Activated CD8-positive, alpha-beta memory T cell treated with anti-CD3 and anti-CD28 coated beads, Interleukin-2, amount 10 ng/mL, durations not matched to agents 7 days and 5 days (primary cell): Measurements from ENCODE around the gene TDP1. TPM values are rescaled to one million over a fixed set of nuclear protein-coding genes. Genes with fewer than 3 reads are reported as not detected.

Experiments
- ATAC-seq: fragments of 150-1000 bp; cut with Tn5 transposase; one replicate; pipeline ENCODE4 v1.10.0; 2021; ENCODE audit warnings: moderate library complexity
- CTCF ChIA-PET: fragments of 350-600 bp; sonication (Branson Sonifier 250); formaldehyde crosslinking; loops from one replicate; lab custom pipeline; 2021; ENCODE audit warnings: antibody characterized with exemption; lab: Charles Lee
- DNase-seq: peaks from one replicate; pipeline ENCODE4 v3.0.0-alpha.2; 2020
- H3K27ac Mint-ChIP-seq: one replicate; pipeline ENCODE4 v1.8.0; 2021; ENCODE audit warnings: mild to moderate bottlenecking, mixed read lengths
- H3K27me3 Mint-ChIP-seq: one replicate; pipeline ENCODE4 v1.8.0; 2021; ENCODE audit warnings: mixed read lengths
- H3K36me3 Mint-ChIP-seq: one replicate; pipeline ENCODE4 v1.8.0; 2021; ENCODE audit warnings: mild to moderate bottlenecking, mixed read lengths
- H3K4me1 Mint-ChIP-seq: one replicate; pipeline ENCODE4 v1.8.0; 2021; ENCODE audit warnings: mixed read lengths
- H3K4me3 Mint-ChIP-seq: one replicate; pipeline ENCODE4 v1.8.0; 2021; ENCODE audit warnings: mild to moderate bottlenecking, moderate library complexity, mixed read lengths
- H3K9me3 Mint-ChIP-seq: one replicate; pipeline ENCODE4 v1.8.0; 2022; ENCODE audit warnings: low read depth, mixed read lengths
- total RNA-seq, 2 experiments: library from RNA; stranded (reverse); gene quantifications; one replicate each; pipeline ENCODE4 v1.2.3, GENCODE V29; 2021

Gene TDP1
- total RNA-seq, 2 experiments from 2014 or later = 83.8 to 90.3 TPM

DNA sequence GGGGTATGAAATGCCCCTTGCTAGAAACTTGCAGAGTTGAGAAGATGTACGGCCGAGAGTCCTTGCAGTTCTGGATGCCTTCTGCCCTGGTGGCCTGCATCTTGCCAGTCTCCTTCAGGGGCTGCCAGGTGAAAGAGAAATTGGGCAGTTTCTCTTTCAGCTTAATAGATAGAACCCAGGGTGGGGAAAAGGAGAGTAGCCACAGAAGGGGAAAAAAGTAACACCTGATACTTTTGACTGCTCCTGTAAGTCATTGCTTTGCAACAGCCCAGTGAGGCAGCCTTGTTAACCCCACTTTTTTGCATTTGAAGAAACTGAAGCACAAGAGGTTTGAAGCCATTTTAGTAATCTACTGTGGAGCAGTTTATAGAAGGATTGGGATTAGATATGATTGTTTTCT is 27.6 kb downstream of the TDP1 start:
- Mint-ChIP-seq H3K36me3 (peaks cover 40% of the 10 kb centered on the region), H3K4me3 (no peak overlapping the region)
- CTCF ChIA-PET = interaction anchor here (2.5 kb wide), 1 partner anchor 10 kb away, joined by 20 read pairs; no protein-coding TSS in a partner anchor

DNA sequence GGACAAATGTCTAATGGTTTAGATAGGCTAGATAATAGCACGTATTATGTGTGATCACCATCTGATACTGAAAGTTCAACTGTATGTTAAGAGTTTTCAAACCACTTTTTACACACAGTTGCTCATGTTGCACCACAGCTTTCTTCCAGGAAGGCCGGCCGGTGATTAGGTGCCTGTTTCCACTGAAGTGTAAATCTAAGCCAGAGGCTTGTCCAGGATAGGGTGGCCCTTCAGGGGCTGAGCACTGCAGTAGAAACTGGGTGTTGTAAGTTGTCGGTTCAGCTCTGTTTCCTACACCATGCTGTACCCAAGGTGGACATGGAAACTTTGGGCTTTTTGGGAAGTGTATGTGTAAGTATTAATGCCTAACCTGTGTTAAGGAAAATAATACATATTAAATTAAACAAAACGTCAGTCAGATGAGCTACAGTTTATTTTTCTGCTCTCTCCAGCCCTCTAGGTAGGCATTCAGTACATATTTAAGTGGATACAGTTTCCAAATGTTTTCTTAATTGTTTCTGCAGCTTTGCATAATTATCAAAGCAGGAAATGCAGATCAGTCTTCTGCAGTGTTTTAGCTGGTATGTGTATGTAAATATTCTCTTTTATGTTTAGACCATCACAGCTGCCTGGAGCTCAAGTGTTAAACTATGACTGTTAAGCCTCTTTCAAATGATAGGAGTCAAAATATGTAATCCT is 30.9 kb downstream of the TDP1 start:
- Mint-ChIP-seq H3K27ac (no peak overlapping the region), H3K27me3 (no peaks in the 10 kb centered on the region), H3K4me1 (no peaks in the 10 kb centered on the region), H3K36me3 (peaks cover 36% of the 10 kb centered on the region), H3K4me3 (no peak overlapping the region), H3K9me3 (no peaks in the 10 kb centered on the region)
- DNase-seq (no peak), ATAC-seq (no peak)
- CTCF ChIA-PET = interaction anchor here (1.1 to 4.1 kb wide), 2 partner anchors 14 to 249 kb away, joined by 3 to 23 read pairs; no protein-coding TSS in a partner anchor

More for the DNA sequence above, 27.6 kb downstream of the TDP1 start:
- Mint-ChIP-seq H3K27ac (peak overlapping the region; percentile 8), H3K9me3 (no peaks in the 10 kb centered on the region), H3K27me3 (no peaks in the 10 kb centered on the region), H3K4me1 (no peaks in the 10 kb centered on the region)
- no peak for DNase-seq
- ATAC-seq = no peak

- CTCF ChIA-PET = interaction anchor here (1.1 to 4.1 kb wide), 2 partner anchors 14 to 248 kb away, joined by 3 to 23 read pairs; no protein-coding TSS in a partner anchor
- Mint-ChIP-seq H3K27ac (no peak overlapping the region), H3K4me1 (no peaks in the 10 kb centered on the region), H3K36me3 (peaks cover 36% of the 10 kb centered on the region), H3K27me3 (no peaks in the 10 kb centered on the region), H3K4me3 (no peak overlapping the region), H3K9me3 (no peaks in the 10 kb centered on the region)
- DNase-seq (no peak), ATAC-seq (no peak)
These were observed 31.4 kb downstream of the TDP1 start for GRCh38 chr14:89987161-89987475.

DNA sequence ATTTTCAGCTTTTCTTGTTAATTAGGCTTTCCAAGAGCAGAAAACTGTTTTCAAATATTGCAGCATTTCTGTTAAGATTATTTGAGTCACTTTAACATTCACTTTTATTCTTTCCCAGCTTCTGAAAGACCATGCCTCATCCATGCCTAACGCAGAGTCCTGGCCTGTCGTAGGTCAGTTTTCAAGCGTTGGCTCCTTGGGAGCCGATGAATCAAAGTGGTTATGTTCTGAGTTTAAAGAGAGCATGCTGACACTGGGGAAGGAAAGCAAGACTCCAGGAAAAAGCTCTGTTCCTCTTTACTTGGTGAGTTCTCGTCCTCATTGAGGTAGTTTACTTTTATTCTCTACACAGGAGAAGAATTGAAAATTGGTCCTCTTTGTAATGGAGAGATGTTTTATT is 33.1 kb downstream of the TDP1 start:
- no peaks in the 10 kb centered on the region for H3K27me3 Mint-ChIP-seq
- H3K4me1 Mint-ChIP-seq = no peaks in the 10 kb centered on the region
- ATAC-seq = no peak
- H3K27ac Mint-ChIP-seq = no peak overlapping the region
- CTCF ChIA-PET = interaction anchor here (1.9 kb wide), 1 partner anchor 16 kb away, joined by 7 read pairs; no protein-coding TSS in a partner anchor
- peaks cover 43% of the 10 kb centered on the region for H3K36me3 Mint-ChIP-seq
- H3K4me3 Mint-ChIP-seq = no peak overlapping the region
- H3K9me3 Mint-ChIP-seq = no peaks in the 10 kb centered on the region
- no peak for DNase-seq

GRCh38 chr14:89990218-89990617 is 34.5 kb downstream of the TDP1 start:
- H3K27me3 Mint-ChIP-seq = no peaks in the 10 kb centered on the region
- peaks cover 41% of the 10 kb centered on the region for H3K36me3 Mint-ChIP-seq
- CTCF ChIA-PET = interaction anchor here (1.1 to 1.9 kb wide), 2 partner anchors 17 to 25 kb away, joined by 3 to 7 read pairs; no protein-coding TSS in a partner anchor
- H3K27ac Mint-ChIP-seq = no peak overlapping the region
- H3K4me1 Mint-ChIP-seq = no peaks in the 10 kb centered on the region
- ATAC-seq = no peak
- H3K4me3 Mint-ChIP-seq = no peak overlapping the region
- no peaks in the 10 kb centered on the region for H3K9me3 Mint-ChIP-seq
- no peak for DNase-seq

GRCh38 chr14:89990623-89991275 is 35.0 kb downstream of the TDP1 start:
- no peak overlapping the region for H3K27ac Mint-ChIP-seq
- H3K9me3 Mint-ChIP-seq = no peaks in the 10 kb centered on the region

GRCh38 chr14:89992273-89992672 is 36.5 kb downstream of the TDP1 start:
- ATAC-seq (no peak), DNase-seq (no peak)
- no peaks in the 10 kb centered on the region for H3K4me1 Mint-ChIP-seq
- H3K27ac Mint-ChIP-seq = no peak overlapping the region
- no peaks in the 10 kb centered on the region for H3K27me3 Mint-ChIP-seq
- CTCF ChIA-PET = interaction anchor here (0.8 to 1.2 kb wide), 3 partner anchors 20 to 242 kb away, joined by 3 to 4 read pairs (median 4); no protein-coding TSS in a partner anchor
- no peaks in the 10 kb centered on the region for H3K9me3 Mint-ChIP-seq
- no peak overlapping the region for H3K4me3 Mint-ChIP-seq
- H3K36me3 Mint-ChIP-seq = peaks cover 47% of the 10 kb centered on the region

More at GRCh38 chr14:89990623-89991275, 35.0 kb downstream of the TDP1 start:
- DNase-seq (no peak), ATAC-seq (no peak)
- peaks cover 41% of the 10 kb centered on the region for H3K36me3 Mint-ChIP-seq
- no peak overlapping the region for H3K4me3 Mint-ChIP-seq
- no peaks in the 10 kb centered on the region for H3K4me1 Mint-ChIP-seq
- CTCF ChIA-PET = no interaction called here
- H3K27me3 Mint-ChIP-seq = no peaks in the 10 kb centered on the region

DNA sequence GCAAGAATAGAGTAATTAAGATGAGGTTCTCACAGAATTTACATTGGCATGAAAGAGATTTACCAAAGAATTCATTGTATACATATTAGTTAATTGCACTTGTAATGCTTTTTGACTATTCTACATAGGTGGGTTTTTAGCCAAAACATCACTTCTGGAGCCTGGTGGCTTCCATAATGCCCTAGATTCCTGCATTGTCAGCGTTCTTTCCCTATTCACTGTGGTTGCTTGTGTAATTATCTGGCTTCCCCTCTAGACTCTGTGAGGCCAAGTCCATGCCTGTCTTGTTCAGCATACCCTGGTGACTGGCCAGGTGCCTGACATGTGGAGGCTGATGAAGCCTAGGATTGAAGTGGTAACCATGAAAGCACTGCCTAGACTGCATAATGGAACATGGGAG is 41.2 kb downstream of the TDP1 start:
- H3K36me3 Mint-ChIP-seq = peaks cover 46% of the 10 kb centered on the region
- H3K4me1 Mint-ChIP-seq = no peaks in the 10 kb centered on the region

DNA sequence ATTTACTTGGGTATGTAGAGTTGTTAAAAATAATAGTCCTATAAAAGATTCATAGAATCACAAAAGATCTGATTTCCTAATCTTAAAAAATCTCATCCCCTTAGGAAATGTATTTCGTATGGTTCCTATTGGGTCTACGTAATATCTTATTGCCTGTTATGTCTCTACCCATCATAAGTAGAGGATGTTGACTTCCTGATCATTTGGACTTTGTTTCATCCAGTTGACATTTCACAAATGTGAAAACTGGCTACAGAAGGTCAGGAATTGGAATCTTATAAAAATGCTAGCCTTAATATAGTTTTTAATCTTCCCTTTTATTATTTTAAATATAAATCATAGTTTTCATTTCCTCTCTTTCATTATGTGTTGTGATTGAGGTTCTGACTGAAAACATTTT is 45.2 kb downstream of the TDP1 start:
- DNase-seq = no peak
- Mint-ChIP-seq H3K9me3 (no peaks in the 10 kb centered on the region), H3K27me3 (no peaks in the 10 kb centered on the region), H3K27ac (no peak overlapping the region), H3K4me3 (no peak overlapping the region), H3K4me1 (peaks cover 12% of the 10 kb centered on the region), H3K36me3 (peaks cover 50% of the 10 kb centered on the region)
- CTCF ChIA-PET = interaction anchor here (2.6 kb wide), 1 partner anchor 28 kb away, joined by 11 read pairs; no protein-coding TSS in a partner anchor
- no peak for ATAC-seq

More for the DNA sequence above, 41.2 kb downstream of the TDP1 start:
- no peaks in the 10 kb centered on the region for H3K27me3 Mint-ChIP-seq
- no peak overlapping the region for H3K27ac Mint-ChIP-seq
- H3K4me3 Mint-ChIP-seq = no peak overlapping the region
- ATAC-seq (no peak), DNase-seq (no peak)
- CTCF ChIA-PET = no interaction called here
- no peaks in the 10 kb centered on the region for H3K9me3 Mint-ChIP-seq

DNA sequence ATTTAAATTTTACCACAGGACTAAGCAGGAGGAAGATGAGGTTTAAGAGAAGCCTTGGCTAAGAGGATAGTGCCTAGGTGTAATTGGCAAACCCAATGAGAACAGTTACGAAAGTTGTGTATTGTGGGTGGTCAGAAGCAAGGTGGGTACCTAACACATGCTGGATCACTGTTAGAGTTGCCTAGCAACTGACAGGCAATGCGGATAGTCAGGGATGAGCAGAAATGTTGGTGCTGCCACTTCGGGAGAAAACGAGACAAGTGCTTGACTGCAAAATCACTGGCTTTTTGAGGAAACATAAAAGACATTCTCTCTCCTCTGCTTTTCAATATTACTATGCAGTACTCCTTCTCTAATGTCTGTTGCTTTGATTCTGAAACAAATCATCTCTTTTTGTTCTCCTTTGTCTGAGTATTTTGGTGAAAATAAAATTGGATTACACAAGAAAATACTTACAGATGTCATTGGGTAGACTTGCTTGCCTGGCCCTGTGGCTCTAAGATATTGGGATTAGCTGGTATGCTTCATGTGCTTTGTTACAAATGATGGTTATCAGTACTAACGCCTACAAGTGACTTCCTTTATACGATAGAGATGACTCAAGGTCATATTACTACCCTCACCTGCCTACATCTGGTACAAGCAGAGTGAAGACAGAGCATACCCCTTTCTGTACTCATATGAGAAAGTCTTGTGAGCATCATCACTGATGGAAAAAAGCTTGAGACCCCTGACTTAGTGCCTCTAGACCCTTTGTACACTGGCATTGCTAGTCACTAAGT is 48.0 kb downstream of the TDP1 start:
- H3K27ac Mint-ChIP-seq = no peak overlapping the region
- DNase-seq (no peak), ATAC-seq (peak; percentile 51)
- peaks cover 48% of the 10 kb centered on the region for H3K36me3 Mint-ChIP-seq
- H3K4me3 Mint-ChIP-seq = no peak overlapping the region
- peaks cover 18% of the 10 kb centered on the region for H3K4me1 Mint-ChIP-seq
- H3K27me3 Mint-ChIP-seq = no peaks in the 10 kb centered on the region
- no peaks in the 10 kb centered on the region for H3K9me3 Mint-ChIP-seq
- CTCF ChIA-PET = interaction anchor here (2.6 kb wide), 1 partner anchor 30 kb away, joined by 11 read pairs; no protein-coding TSS in a partner anchor

DNA sequence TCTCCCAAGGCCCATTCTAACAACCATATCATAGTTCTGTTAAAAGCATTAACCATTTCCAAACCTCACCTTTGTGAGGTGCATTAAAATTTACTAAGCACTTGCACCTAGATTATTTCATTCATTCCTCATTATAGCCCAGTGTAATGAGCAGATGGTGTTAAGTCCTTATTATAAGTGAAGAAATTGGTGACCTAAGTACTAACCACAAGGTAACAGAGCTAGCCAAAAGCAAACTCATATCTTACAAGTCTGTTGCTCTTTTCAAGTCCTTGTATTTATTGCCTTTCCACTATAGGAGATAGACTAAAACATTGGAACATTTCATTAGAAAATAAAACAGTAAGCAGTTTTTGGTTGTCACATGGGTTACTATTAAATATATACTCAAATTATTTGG is 49.7 kb downstream of the TDP1 start:
- no peak for DNase-seq
- H3K4me1 Mint-ChIP-seq = peaks cover 18% of the 10 kb centered on the region

DNA sequence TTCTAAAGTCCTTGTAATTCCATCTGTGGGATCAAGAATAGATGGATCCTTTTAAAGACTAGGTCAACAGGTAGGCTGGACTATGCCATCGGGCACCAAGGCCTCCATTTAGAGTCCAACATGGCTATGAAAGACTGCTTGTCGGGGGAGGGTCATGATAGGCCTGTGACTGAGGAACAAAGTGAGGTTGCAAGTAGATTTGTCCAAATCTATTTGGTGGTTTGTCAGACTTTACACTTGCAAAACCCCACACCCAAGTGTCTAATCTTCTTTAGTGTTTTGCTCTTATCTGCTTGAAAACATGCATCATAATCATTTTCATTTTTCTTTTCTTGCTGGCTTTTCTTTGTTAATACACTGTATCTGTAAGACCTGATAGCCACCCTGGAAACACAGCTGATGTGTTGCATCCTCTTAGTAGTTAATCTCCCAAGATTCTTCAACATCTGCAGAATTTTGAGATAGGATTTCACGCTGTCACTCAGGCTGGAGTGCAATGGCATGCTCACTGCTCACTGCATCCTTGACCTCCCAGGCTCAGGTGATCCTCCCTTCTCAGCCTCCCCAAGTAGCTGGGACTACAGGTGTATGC is 50.3 kb downstream of the TDP1 start:
- Mint-ChIP-seq H3K36me3 (peaks cover 66% of the 10 kb centered on the region), H3K4me1 (peaks cover 18% of the 10 kb centered on the region), H3K9me3 (peaks cover 1% of the 10 kb centered on the region), H3K27me3 (no peaks in the 10 kb centered on the region), H3K4me3 (no peak overlapping the region), H3K27ac (no peak overlapping the region)
- DNase-seq (no peak), ATAC-seq (no peak)
- CTCF ChIA-PET = interaction anchor here (0.8 kb wide), 1 partner anchor 16 kb away, joined by 4 read pairs; no protein-coding TSS in a partner anchor

More for the DNA sequence above, 49.7 kb downstream of the TDP1 start:
- CTCF ChIA-PET = no interaction called here
- Mint-ChIP-seq H3K27me3 (no peaks in the 10 kb centered on the region), H3K27ac (no peak overlapping the region), H3K4me3 (no peak overlapping the region), H3K36me3 (peaks cover 61% of the 10 kb centered on the region), H3K9me3 (no peaks in the 10 kb centered on the region)
- no peak for ATAC-seq

DNA sequence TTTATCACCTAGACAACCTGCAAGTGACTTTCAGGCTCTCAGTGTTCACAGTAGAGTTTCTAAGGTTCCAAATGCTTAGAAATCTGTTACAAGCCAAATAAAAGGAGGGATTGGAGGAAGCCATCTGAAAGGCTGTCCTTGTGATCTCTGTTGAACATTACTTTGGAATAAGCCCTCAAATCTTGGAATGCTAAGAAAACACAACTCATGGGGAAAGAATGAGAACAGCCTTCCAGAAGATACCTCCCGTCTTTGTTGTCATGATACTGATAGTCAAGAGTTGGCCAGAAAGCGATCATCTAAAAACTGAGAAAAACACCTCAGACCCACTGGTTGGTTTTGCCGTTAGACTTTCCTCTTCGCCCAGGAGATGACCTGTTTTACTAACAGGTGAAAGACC is 61.6 kb downstream of the TDP1 start:
- Mint-ChIP-seq H3K27ac (no peak overlapping the region), H3K27me3 (no peaks in the 10 kb centered on the region), H3K4me1 (peaks cover 4% of the 10 kb centered on the region), H3K4me3 (no peak overlapping the region), H3K36me3 (peaks cover 51% of the 10 kb centered on the region), H3K9me3 (peaks cover 2% of the 10 kb centered on the region)
- CTCF ChIA-PET = interaction anchor here (1.5 kb wide), 1 partner anchor 78 kb away, joined by 4 read pairs; no protein-coding TSS in a partner anchor
- DNase-seq (no peak), ATAC-seq (no peak)
